ENCODE results near the gene ZNF341. TPM values are rescaled to one million over a fixed set of nuclear protein-coding genes. Genes with fewer than 3 reads are reported as not detected.

ZNF341 gene
- total RNA-seq, 1 donor from 2014 or later = 3.3 TPM

DNA sequence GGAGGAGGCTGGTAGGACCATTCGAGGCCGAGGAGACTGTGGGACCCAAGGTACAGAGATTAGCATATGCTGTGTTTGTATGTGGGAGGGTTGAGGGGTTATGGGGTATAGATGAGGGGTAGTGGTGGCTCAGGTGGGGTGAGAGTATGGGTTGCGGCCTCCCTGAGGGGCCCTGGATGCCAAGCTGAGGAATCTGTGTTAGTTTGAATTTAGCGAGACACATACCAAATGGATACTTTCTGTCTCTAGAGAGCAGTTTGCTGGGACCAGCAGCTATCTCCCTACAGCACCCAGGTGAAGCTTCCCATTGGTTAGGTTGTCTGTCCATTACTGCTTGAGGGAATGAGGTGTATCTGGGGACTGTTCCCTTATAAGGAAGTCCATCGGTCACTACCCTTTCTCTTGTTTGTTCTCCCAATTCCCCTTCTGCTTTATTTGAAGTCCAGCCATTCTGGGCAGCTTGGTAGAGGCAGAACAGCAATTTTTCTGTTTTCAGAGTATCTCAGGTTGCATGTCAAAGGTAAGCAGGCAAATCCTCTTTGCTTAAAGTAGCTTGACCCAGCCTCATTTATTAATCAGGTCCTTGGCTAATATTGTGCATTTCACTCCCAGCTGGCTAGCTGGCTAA is 94.6 kb downstream of the ZNF341 start:
- TF ChIP-seq, protein P1, sequence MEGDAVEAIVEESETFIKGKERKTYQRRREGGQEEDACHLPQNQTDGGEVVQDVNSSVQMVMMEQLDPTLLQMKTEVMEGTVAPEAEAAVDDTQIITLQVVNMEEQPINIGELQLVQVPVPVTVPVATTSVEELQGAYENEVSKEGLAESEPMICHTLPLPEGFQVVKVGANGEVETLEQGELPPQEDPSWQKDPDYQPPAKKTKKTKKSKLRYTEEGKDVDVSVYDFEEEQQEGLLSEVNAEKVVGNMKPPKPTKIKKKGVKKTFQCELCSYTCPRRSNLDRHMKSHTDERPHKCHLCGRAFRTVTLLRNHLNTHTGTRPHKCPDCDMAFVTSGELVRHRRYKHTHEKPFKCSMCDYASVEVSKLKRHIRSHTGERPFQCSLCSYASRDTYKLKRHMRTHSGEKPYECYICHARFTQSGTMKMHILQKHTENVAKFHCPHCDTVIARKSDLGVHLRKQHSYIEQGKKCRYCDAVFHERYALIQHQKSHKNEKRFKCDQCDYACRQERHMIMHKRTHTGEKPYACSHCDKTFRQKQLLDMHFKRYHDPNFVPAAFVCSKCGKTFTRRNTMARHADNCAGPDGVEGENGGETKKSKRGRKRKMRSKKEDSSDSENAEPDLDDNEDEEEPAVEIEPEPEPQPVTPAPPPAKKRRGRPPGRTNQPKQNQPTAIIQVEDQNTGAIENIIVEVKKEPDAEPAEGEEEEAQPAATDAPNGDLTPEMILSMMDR (IDR thresholded peaks at IDR 0.05; ENCODE audit: partially characterized antibody, unreplicated experiment) = no peak
- Mint-ChIP-seq H3K4me3 (ENCODE audit: unreplicated experiment) (no peak overlapping the region), H3K9me3 (ENCODE audit: unreplicated experiment) (peaks cover 10% of the 10 kb centered on the region), H3K27ac (ENCODE audit: unreplicated experiment) (no peak overlapping the region), H3K4me1 (ENCODE audit: low read depth, unreplicated experiment) (peaks cover 43% of the 10 kb centered on the region), H3K27me3 (ENCODE audit: unreplicated experiment) (no peaks in the 10 kb centered on the region), H3K36me3 (ENCODE audit: unreplicated experiment) (no peaks in the 10 kb centered on the region)
- DNase-seq = no peak

DNA sequence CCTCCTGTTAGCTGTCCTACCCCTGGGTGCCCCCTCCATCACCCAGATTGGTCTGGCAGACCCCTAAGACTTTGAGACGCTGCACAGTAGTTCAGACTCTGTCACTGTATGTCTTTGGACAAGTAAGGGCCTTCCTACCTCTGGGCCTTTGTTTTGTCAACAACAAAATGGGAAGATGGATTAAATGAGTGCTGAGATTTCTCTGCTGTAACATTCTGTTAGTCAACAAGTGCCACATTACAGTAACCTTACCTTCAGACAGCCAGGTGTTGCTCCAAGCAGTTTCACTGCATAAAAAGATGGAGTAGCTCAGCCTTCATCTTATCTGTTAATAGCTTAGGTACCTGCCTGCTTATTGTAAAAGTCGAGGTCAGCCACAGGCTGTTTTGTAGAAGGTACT is 95.3 kb downstream of the ZNF341 start:
- TF ChIP-seq, protein P1 (IDR thresholded peaks at IDR 0.05; ENCODE audit: partially characterized antibody, unreplicated experiment) = no peak
- H3K27me3 Mint-ChIP-seq (ENCODE audit: unreplicated experiment) = no peaks in the 10 kb centered on the region
- no peaks in the 10 kb centered on the region for H3K36me3 Mint-ChIP-seq (ENCODE audit: unreplicated experiment)
- H3K27ac Mint-ChIP-seq (ENCODE audit: unreplicated experiment) = no peak overlapping the region
- no peak overlapping the region for H3K4me3 Mint-ChIP-seq (ENCODE audit: unreplicated experiment)
- no peak for DNase-seq
- peaks cover 10% of the 10 kb centered on the region for H3K9me3 Mint-ChIP-seq (ENCODE audit: unreplicated experiment)
- H3K4me1 Mint-ChIP-seq (ENCODE audit: low read depth, unreplicated experiment) = peaks cover 46% of the 10 kb centered on the region

DNA sequence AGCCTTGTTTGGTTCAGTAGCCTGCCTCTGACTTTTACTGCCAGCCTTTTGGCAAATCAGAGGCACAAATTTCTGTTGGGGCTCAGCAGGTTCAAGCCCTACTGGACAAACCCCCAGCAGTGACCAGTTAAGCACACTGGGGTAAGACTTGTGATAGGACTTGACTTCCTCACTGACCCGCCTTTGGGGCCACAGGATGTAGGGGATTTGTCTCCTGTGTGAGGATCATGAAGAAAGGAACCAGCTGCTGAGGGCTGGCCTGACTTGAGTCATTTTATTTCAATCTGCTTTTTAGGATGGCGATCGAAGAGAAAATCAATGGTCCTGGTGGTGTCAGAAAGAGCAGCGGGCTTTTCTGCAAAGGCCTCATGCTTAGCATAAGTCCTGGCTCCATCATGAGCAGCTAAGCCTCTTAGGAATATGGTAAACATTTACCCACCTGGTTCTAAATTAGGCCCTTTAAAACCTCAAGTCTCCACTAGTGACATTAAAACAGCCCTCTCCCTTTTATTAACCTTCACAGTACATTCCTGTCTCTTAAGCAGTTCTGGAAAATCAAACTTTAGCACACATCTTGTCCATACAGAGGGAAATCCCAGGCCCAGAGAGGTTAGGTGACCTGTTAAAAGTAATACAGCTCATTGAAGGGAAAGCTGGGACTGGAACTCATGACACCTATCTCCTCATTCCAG is 96.0 kb downstream of the ZNF341 start:
- TF ChIP-seq, protein P1 (IDR thresholded peaks at IDR 0.05; ENCODE audit: partially characterized antibody, unreplicated experiment) = no peak
- H3K27ac Mint-ChIP-seq (ENCODE audit: unreplicated experiment) = peak overlapping the region; percentile 49
- H3K4me1 Mint-ChIP-seq (ENCODE audit: low read depth, unreplicated experiment) = peaks cover 46% of the 10 kb centered on the region

DNA sequence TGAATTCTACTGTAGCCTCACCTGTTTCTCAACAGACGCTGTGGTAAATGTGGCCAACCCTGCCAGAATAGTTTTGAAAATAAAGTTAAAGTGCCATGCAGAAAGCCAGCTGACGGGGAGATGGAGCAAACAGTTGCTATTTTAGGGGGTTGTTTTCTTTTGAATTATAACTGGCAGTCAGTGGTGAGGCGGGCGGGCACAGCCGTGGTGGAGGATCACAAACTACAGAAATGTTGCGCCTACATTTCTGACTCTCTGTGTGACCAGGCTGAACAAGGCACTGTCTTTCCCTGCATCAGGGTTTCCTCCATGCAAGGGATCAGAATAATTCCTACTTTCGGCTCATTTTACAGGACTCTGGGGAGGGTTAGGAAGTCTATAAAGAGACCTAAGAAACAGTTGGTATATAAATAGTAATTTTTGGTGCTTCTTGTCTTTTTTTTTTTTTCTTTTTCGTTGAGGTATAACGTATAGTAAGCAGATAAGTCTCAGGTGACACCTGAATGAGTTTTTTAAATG is 96.6 kb downstream of the ZNF341 start:
- DNase-seq = no peak
- Mint-ChIP-seq H3K27ac (ENCODE audit: unreplicated experiment) (peak overlapping the region; percentile 12), H3K4me3 (ENCODE audit: unreplicated experiment) (no peak overlapping the region), H3K4me1 (ENCODE audit: low read depth, unreplicated experiment) (peaks cover 46% of the 10 kb centered on the region), H3K9me3 (ENCODE audit: unreplicated experiment) (peaks cover 10% of the 10 kb centered on the region), H3K27me3 (ENCODE audit: unreplicated experiment) (no peaks in the 10 kb centered on the region), H3K36me3 (ENCODE audit: unreplicated experiment) (no peaks in the 10 kb centered on the region)
- TF ChIP-seq, protein P1 (IDR thresholded peaks at IDR 0.05; ENCODE audit: partially characterized antibody, unreplicated experiment) = no peak

More for the DNA sequence above, 96.0 kb downstream of the ZNF341 start:
- no peak for DNase-seq
- no peak overlapping the region for H3K4me3 Mint-ChIP-seq (ENCODE audit: unreplicated experiment)
- H3K9me3 Mint-ChIP-seq (ENCODE audit: unreplicated experiment) = peaks cover 10% of the 10 kb centered on the region
- H3K27me3 Mint-ChIP-seq (ENCODE audit: unreplicated experiment) = no peaks in the 10 kb centered on the region
- no peaks in the 10 kb centered on the region for H3K36me3 Mint-ChIP-seq (ENCODE audit: unreplicated experiment)
